ENCODE data around the gene SREBF2. TPM values are rescaled to one million over a fixed set of nuclear protein-coding genes. Genes with fewer than 3 reads are reported as not detected.

The SREBF2 gene
- total and polyA plus RNA-seq, 10 of the 15 experiments (the other 5 are each of a cell fraction or from before 2014, with no cell fraction given): 2.4 to 177 (median 78.8) TPM

DNA sequence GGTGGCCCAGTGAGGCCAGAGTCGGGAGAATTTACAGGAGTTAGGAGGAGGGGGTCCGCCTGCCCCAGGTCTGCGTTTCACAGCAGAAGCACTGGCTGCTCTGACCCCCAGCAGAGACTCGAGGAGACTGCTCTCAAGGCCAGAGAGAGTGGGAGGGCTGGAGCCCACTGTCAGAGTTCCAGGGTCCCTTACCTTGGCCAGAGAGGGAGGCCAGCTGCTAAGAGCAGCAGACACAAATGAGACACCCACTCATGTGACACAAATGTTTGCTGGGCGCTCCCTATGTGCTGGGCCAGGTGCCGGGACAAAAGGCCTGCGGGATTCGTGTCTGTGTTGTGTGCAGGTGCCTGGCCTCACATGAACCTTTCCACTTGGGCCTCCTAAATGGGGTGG lies 96.5 kb downstream of the SREBF2 start (continued):
- TF ChIP-seq SMARCA5 (IDR thresholded peaks at IDR 0.05): 0 out of 2 replicates have a peak, but pooled peaks have one; percentile 51
- TF ChIP-seq FOXK2 (IDR thresholded peaks at IDR 0.05): no peak
- TF ChIP-seq NFYB (IDR thresholded peaks at IDR 0.05; ENCODE audit: insufficient read depth, low read depth, low read length): no peak
- 0 out of 2 replicates have a peak, but pooled peaks have one; percentile 9 for TF ChIP-seq GATAD2B (conservative IDR thresholded peaks at IDR 0.05; ENCODE audit: low read depth)
- TF ChIP-seq EGR1 (IDR thresholded peaks at IDR 0.05; ENCODE audit: borderline replicate concordance in 1 of 2, low read depth in 2 of 2, low read length in 2 of 2): 0 out of 3 replicates have a peak, but pooled peaks of 1 of the 2 experiments have one; percentile 6
- TF ChIP-seq, protein P1, sequence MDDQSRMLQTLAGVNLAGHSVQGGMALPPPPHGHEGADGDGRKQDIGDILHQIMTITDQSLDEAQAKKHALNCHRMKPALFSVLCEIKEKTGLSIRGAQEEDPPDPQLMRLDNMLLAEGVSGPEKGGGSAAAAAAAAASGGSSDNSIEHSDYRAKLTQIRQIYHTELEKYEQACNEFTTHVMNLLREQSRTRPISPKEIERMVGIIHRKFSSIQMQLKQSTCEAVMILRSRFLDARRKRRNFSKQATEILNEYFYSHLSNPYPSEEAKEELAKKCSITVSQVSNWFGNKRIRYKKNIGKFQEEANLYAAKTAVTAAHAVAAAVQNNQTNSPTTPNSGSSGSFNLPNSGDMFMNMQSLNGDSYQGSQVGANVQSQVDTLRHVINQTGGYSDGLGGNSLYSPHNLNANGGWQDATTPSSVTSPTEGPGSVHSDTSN (IDR thresholded peaks at IDR 0.05; ENCODE audit: insufficient replicate concordance, low read depth, low read length): no peak
- TF ChIP-seq MTA2 (IDR thresholded peaks at IDR 0.05; ENCODE audit: low read depth): no peak
- TF ChIP-seq MXI1 (IDR thresholded peaks at IDR 0.05; ENCODE audit: low read depth, low read length): no peak
- TF ChIP-seq, protein P2, sequence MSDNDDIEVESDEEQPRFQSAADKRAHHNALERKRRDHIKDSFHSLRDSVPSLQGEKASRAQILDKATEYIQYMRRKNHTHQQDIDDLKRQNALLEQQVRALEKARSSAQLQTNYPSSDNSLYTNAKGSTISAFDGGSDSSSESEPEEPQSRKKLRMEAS (IDR thresholded peaks at IDR 0.05; ENCODE audit: low read depth, low read length): no peak
- no peak for TF ChIP-seq SIN3A (IDR thresholded peaks at IDR 0.05; ENCODE audit: low read depth, low read length)

DNA sequence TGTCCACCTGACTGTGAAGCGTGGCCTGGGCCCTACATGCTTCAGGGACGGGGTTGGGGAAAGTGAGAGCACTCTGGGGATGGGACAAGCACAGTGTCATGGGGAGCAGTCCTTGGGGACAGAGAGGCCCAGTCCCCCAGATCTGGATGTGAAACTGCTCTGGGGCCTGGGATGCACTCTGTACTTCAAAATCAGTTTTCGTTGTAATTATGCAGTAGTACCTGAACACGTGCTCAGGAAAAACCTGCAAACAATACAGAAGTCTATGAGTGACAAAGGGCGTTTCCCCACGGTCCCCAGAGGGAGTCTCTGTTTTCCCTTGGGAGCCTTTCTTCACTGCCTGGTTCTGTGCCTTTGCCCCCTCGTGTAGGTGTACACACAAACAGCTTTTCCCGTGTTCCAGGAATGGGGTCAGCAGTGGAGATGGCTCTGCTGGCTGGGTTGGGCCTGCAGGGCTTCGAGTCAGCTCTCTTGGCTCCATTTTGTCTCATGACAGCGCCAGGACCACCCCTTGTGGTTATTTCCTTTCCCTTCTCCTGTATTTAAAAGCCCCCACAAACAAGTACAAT lies 98.9 kb downstream of the SREBF2 start:
- ChIA-PET CTCF (interaction anchor here (0.7 to 1.3 kb wide), 6 partner anchors 9 to 513 kb away, joined by 3 to 5 read pairs (median 3); no protein-coding TSS in a partner anchor), SMC1A (ENCODE audit: uncharacterized antibody, unreplicated experiment) (interaction anchor here (0.6 to 2.3 kb wide), 4 partner anchors 15 to 74 kb away, joined by 3 to 13 read pairs (median 3); no protein-coding TSS in a partner anchor), RAD21 (ENCODE audit: unreplicated experiment) (interaction anchor here (1.0 to 2.5 kb wide), 4 partner anchors 8 to 69 kb away, joined by 3 to 13 read pairs (median 4); no protein-coding TSS in a partner anchor), POLR2A (interaction anchor here (0.6 to 12.6 kb wide), 4 partner anchors 10 to 148 kb away, joined by 3 to 599 read pairs (median 3); partner anchors contain the start of genes SHISA8 and TNFRSF13C)
- BruUV-seq (replicated peaks): TSS peak; percentile 22
- intact Hi-C loops (cut with micrococcal nuclease; ENCODE audit: unreplicated experiment) (no loop called here), in situ Hi-C loops (cut with MboI) (no loop called here)
- Histone ChIP-seq H3K4me2 (ENCODE audit: control insufficient read depth, insufficient read depth) (0 out of 2 replicates have a peak overlapping the region, but pooled peaks have one; percentile 38), H3K4me3 (no peak overlapping the region), H4K20me1 (ENCODE audit: control insufficient read depth, insufficient read depth) (no peaks in the 10 kb centered on the region), H3K79me2 (ENCODE audit: control insufficient read depth, insufficient read depth, low read length) (no peaks in the 10 kb centered on the region; the same call in 1 of the 2 replicates), H3K27me3 (replicated peaks in 1 of 2; ENCODE audit: control insufficient read depth in 2 of 2, insufficient read depth in 2 of 2, low read length in 1 of 2) (no peaks in the 10 kb centered on the region), H2AFZ (ENCODE audit: control insufficient read depth, low read depth, low read length) (peak overlapping the region; percentile 58), H3K27ac (ENCODE audit: control insufficient read depth, insufficient read depth) (peak overlapping the region; percentile 92), H3K4me1 (ENCODE audit: control insufficient read depth, insufficient read depth, low read length) (peaks cover 82% of the 10 kb centered on the region), H3K36me3 (ENCODE audit: control insufficient read depth in 2 of 2, insufficient read depth in 2 of 2, low read length in 1 of 2) (peaks cover 0 to 6% of the 10 kb centered on the region in 2 experiments; a peak in 2 of 4 replicates), H3K9me3 (replicated peaks; ENCODE audit: control insufficient read depth, insufficient read depth, low read length) (no peaks in the 10 kb centered on the region), H3K9ac (ENCODE audit: control insufficient read depth, insufficient read depth, low read length) (peak overlapping the region; percentile 52)
- WGBS (ENCODE audit: insufficient coverage, insufficient replicate concordance, low lambda C conversion rate, missing lambda C conversion rate): 6% methylated on average over 10 of the region's 10 CpGs
- DNase-seq (ENCODE audit: low read depth, low spot score) (peak; percentile 87), FAIRE-seq (no peak), ATAC-seq (peak; percentile 31)
- TF ChIP-seq, protein P1 (IDR thresholded peaks at IDR 0.05; ENCODE audit: insufficient replicate concordance, low read depth, low read length): peak; percentile 33
- TF ChIP-seq YY1 (IDR thresholded peaks at IDR 0.05; ENCODE audit: low read depth, low read length) (no peak), ATF7 (IDR thresholded peaks at IDR 0.05; ENCODE audit: low read depth) (peak; percentile 76), GATAD2B (conservative IDR thresholded peaks at IDR 0.05; ENCODE audit: low read depth) (peak; percentile 100), BHLHE40 (IDR thresholded peaks at IDR 0.05; ENCODE audit: borderline replicate concordance in 1 of 2, low read depth in 2 of 2, low read length in 1 of 2) (peak; percentile 91 to 92)
- TF ChIP-seq, protein P3, sequence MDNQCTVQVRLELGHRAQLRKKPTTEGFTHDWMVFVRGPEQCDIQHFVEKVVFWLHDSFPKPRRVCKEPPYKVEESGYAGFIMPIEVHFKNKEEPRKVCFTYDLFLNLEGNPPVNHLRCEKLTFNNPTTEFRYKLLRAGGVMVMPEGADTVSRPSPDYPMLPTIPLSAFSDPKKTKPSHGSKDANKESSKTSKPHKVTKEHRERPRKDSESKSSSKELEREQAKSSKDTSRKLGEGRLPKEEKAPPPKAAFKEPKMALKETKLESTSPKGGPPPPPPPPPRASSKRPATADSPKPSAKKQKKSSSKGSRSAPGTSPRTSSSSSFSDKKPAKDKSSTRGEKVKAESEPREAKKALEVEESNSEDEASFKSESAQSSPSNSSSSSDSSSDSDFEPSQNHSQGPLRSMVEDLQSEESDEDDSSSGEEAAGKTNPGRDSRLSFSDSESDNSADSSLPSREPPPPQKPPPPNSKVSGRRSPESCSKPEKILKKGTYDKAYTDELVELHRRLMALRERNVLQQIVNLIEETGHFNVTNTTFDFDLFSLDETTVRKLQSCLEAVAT (IDR thresholded peaks at IDR 0.05): 0 out of 2 replicates have a peak, but pooled peaks have one; percentile 34
